Muscle layer of duodenum (tissue), 2 donors: ENCODE data around the gene TEX52.
A peak's percentile ranks its signal among the peaks of the same experiment; 100 is the strongest.

ENCODE experiments used
- H3K27ac ChIP-seq: one replicate; pipeline ENCODE4 v1.7.0; 2013; ENCODE audit warnings: mild to moderate bottlenecking, low read length
- H3K27me3 ChIP-seq: one replicate; pipeline ENCODE4 v1.7.0; 2013; ENCODE audit warnings: low read depth, mild to moderate bottlenecking, control low read depth, low read length
- H3K36me3 ChIP-seq, 2 donors: one replicate each; pipeline ENCODE4 v1.7.0; 2013; ENCODE audit warnings: low read length in 2 of 2, control low read depth in 1 of 2, mild to moderate bottlenecking in 1 of 2; ENCODE audit not compliant: insufficient read depth in 2 of 2, control insufficient read depth in 1 of 2
- H3K4me1 ChIP-seq, 2 donors: one replicate each; pipeline ENCODE4 v1.7.0; 2013; ENCODE audit warnings: low read length in 2 of 2, mild to moderate bottlenecking in 2 of 2, control low read depth in 1 of 2, moderate library complexity in 1 of 2; ENCODE audit not compliant: insufficient read depth in 2 of 2, control insufficient read depth in 1 of 2
- H3K4me3 ChIP-seq, 2 donors: one replicate each; pipeline ENCODE4 v1.7.0; 2013; ENCODE audit warnings: low read length in 2 of 2, low read depth in 1 of 2, mild to moderate bottlenecking in 1 of 2
- H3K9me3 ChIP-seq, 2 donors: one replicate each; pipeline ENCODE4 v1.7.0; 2013; ENCODE audit warnings: low read length in 2 of 2, control low read depth in 1 of 2, mild to moderate bottlenecking in 1 of 2; ENCODE audit not compliant: control insufficient read depth in 1 of 2
- donor health status: healthy.

Gene TEX52

DNA sequence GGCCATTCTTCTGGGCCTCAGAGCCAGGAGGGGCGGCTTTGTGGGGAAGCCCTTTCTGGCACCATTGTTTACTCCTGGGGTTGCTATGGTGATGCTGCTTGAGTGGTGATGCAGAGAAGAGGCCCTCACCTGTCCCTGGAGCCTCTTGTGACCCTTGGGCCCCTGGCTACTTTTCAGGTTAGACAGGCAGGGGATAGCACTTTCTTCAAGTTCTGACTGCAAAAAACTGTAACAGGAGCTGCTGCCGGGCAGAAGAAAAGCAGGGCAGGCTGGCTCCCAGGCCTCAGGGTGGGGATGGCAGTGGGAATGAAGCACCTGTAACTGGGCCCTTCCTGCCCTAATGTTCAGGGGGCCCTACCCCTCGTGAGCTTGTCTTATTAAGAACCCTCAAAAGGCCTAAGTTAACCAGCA lies at the start of gene TEX52:
Gene TEX52 (minus strand): TSS at position 19 of the 411 bp plus-strand sequence. CDS start 13 bp downstream, at position 6.
- Histone ChIP-seq H3K4me3 (no peak within 1 kb of the TSS), H3K27me3 (no peaks in the 10 kb centered on the region), H3K4me1 (no peaks in the 10 kb centered on the region), H3K36me3 (no peaks in the 10 kb centered on the region), H3K9me3 (no peaks in the 10 kb centered on the region), H3K27ac (no peak within 1 kb of the TSS)

DNA sequence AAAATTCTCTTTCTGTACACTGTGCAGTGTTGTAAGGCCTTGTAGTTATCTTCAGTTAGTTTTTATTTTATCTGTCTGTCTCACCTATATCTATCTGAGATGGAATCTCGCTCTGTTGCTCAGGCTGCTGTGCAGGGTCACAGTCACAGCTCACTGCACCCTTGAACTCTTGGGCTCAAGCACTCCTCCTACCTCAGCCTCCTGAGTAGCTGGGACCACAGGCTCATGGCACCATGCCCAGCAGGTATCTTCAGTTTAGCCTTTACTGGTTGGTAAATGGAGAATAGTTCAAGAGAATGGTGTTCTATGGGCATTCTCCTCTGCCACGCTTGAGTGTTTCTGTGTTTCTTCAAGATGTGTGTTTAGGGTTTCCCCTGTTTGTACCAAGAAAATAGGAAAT lies 47.4 kb upstream of the TEX52 start:
- no peaks in the 10 kb centered on the region for H3K9me3 ChIP-seq
- no peak overlapping the region for H3K27ac ChIP-seq
- no peaks in the 10 kb centered on the region for H3K27me3 ChIP-seq
- no peak overlapping the region for H3K4me3 ChIP-seq
- H3K36me3 ChIP-seq = no peaks in the 10 kb centered on the region
- peaks cover 0 to 7% of the 10 kb centered on the region in 2 donors for H3K4me1 ChIP-seq

- Histone ChIP-seq H3K27me3 (no peaks in the 10 kb centered on the region), H3K4me3 (no peak overlapping the region), H3K9me3 (no peaks in the 10 kb centered on the region), H3K4me1 (peaks cover 0 to 7% of the 10 kb centered on the region in 2 donors), H3K36me3 (no peaks in the 10 kb centered on the region), H3K27ac (no peak overlapping the region)
Measured at GRCh38 chr12:2902272-2902880, 45.5 kb upstream of the TEX52 start.

DNA sequence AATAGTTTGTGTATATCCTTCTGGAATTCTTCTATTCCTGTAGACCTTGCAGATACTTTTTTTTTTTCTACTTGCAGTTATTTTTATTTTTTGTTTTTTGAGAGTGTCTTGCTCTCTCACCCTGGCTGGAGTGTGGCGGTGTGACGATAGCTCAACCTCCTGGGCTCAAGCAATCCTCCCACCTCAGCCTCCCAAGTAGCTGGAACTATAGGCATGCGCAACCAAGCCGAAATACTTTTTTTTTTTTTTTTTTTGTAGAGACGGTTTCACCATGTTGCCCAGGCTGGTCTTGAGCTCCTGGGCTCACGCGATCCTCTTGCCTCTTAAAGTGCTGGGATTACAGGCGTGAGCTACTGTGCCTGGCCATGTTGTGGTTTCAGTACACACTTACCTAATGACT lies 43.8 kb upstream of the TEX52 start:
- H3K27me3 ChIP-seq = no peaks in the 10 kb centered on the region
- no peak overlapping the region for H3K27ac ChIP-seq

DNA sequence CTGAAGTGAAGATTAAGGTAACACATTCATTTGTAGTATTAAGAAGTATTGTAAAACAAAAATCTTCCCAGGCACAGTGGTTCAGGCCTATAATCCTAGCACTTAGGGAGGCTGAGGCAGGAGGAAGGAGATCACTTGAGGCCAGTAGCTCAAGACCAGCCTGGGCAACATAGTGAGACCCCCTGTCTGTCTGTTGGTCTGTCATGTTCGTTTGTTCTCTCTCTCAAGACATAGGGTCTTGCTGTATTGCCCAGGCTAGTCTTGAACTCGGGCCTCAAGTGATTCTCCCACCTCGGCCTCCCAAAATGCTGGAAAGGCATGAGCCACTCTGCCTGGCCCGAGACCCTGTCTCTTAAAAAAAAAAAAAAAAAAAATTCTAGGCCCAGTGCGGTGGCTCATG lies 40.6 kb upstream of the TEX52 start:
- Histone ChIP-seq H3K27ac (no peak overlapping the region), H3K9me3 (no peaks in the 10 kb centered on the region), H3K36me3 (no peaks in the 10 kb centered on the region), H3K4me1 (peaks cover 0 to 14% of the 10 kb centered on the region in 2 donors), H3K4me3 (no peak overlapping the region), H3K27me3 (no peaks in the 10 kb centered on the region)

More for the DNA sequence above, 43.8 kb upstream of the TEX52 start:
- Histone ChIP-seq H3K4me1 (peaks cover 0 to 7% of the 10 kb centered on the region in 2 donors), H3K4me3 (no peak overlapping the region), H3K9me3 (no peaks in the 10 kb centered on the region), H3K36me3 (no peaks in the 10 kb centered on the region)

- Histone ChIP-seq H3K36me3 (peaks cover 0 to 5% of the 10 kb centered on the region in 2 donors), H3K27ac (peak overlapping the region; percentile 6), H3K9me3 (no peaks in the 10 kb centered on the region), H3K4me1 (peaks cover 0 to 7% of the 10 kb centered on the region in 2 donors), H3K4me3 (no peak overlapping the region), H3K27me3 (no peaks in the 10 kb centered on the region)
Measured at GRCh38 chr12:2895511-2895910, 38.7 kb upstream of the TEX52 start.

GRCh38 chr12:2895051-2895451 lies 38.2 kb upstream of the TEX52 start:
- Histone ChIP-seq H3K27ac (peak overlapping the region; percentile 6), H3K9me3 (no peaks in the 10 kb centered on the region), H3K36me3 (peaks cover 0 to 5% of the 10 kb centered on the region in 2 donors), H3K27me3 (no peaks in the 10 kb centered on the region), H3K4me3 (no peak overlapping the region), H3K4me1 (peaks cover 0 to 7% of the 10 kb centered on the region in 2 donors)

DNA sequence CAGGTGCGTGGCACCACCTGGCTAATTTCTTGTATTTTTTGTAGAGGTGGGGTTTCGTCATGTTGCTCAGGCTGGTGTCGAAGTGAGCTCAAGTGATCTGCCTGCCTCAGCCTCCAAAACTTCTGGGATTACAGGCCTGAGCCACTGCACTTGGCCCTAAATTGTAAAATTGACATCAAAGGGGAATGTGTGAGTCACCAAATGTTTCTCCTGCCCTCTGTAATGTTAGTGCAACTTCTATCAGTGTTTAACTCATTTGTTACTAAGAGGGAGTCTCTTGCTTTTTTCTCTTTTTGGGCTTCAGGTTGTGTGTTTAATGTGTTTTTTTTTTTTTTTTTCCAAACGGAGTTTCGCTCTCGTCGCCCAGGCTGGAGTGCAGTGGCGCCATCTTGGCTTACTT lies 36.2 kb upstream of the TEX52 start:
- Histone ChIP-seq H3K36me3 (peaks cover 0 to 5% of the 10 kb centered on the region in 2 donors), H3K27me3 (no peaks in the 10 kb centered on the region), H3K9me3 (no peaks in the 10 kb centered on the region), H3K27ac (no peak overlapping the region), H3K4me3 (no peak overlapping the region), H3K4me1 (peaks cover 0 to 7% of the 10 kb centered on the region in 2 donors)

DNA sequence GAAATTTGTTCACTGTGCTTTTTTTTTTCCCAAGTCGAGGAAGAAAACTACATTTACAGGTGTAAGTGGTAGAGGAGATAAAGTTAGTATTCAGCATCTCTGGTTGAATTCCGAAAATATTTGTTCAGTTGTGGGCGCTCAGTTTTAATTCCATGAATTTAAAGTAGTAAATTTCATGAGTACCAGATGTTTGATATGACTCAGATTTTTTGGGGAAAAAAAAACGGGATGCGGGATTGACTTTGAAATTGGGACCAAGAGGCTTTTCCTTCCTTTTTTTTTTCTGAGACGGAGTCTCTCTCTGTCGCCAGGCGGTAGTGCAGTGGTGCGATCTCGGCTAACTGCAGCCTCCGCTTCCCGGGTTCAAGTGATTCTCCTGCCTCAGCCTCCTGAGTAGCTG lies 35.4 kb upstream of the TEX52 start:
- H3K9me3 ChIP-seq = no peaks in the 10 kb centered on the region
- no peak overlapping the region for H3K27ac ChIP-seq
- H3K4me3 ChIP-seq = peak overlapping the region in 1 of 2 donors; percentile 80
- H3K4me1 ChIP-seq = peaks cover 0 to 7% of the 10 kb centered on the region in 2 donors
- no peaks in the 10 kb centered on the region for H3K27me3 ChIP-seq
- peaks cover 0 to 5% of the 10 kb centered on the region in 2 donors for H3K36me3 ChIP-seq

DNA sequence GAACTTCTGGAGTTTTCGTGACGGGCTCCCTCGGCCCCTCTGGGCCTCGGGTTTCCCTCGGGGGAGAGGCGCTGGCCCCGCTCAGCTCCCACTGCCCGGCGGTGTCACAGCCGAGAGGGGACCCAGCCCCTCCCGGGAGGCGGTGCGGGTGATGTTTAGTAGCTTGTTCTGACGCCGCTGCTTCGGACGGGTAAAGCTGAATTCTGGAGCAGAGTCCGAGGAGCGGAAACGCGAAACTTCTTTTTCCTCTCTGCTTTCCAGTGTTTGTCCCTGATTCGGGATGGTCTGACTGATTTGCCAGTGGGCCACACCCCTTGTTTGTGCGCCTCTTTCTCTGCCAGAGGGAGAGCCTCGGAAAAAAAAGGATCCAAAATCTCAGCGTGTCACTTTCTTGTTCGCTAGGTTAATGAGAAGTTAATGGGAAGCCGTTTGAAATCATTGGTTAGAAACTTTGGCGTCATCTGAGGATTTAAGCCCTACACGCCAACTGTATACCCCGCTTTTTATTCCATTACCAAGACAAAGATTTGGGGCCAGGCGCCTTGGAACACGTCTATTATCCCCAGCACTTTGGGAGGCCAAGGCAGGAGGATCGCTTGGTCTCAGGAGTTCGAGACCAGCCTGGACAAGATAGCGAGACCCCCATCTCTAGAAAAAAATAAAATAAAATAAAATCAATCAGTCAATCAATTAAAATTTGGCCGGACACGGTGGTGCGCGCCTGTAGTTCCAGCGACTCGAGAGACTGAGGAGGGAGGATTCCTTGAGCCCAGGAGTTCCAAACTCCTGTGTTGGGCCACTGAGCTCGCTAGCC lies 34.6 kb upstream of the TEX52 start:
- Histone ChIP-seq H3K36me3 (peaks cover 0 to 5% of the 10 kb centered on the region in 2 donors), H3K27me3 (no peaks in the 10 kb centered on the region), H3K27ac (peak overlapping the region; percentile 92), H3K4me3 (peak overlapping the region; percentile 80 to 90), H3K4me1 (peaks cover 0 to 7% of the 10 kb centered on the region in 2 donors), H3K9me3 (no peaks in the 10 kb centered on the region)

DNA sequence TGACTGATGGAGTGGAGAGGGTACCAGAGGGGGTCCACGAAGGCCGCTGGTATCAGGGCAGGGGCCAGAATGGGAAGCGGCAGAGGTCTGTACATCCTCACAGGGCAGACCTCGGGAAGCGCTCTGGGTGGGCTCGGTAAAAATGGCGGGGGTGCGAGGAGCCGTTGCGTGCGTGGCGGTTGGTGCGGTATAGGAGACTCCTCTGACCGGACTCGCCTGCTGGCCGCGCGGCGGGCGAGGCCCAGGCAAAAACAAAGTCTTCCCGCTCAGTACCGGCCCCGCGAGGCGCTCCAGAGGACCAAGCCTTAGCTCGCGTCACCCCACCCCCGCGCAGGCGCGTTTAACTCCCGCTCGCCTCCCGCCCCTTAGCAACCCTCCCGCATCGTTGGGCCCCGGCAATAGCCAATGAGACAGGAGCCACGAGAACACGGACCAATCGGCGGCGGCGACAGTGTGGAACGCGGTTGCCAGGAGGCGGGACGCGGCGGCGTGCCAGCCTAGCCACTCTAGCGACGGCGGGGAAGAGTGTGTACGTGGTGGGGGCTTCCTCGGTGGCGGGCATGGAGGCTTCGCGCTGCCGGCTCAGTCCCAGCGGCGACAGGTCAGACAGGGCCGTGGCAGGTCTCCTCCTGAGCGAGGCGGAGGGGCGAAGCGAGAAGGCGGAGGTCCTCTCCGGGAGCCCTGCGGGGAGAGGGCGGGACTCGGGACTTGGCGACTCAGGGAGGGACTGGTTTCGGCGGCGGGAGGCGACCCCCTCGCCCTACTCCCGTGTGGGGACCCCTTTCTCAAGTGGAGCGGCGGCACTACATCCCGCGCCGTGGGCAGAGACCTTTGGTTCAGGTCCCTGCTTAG lies 33.8 kb upstream of the TEX52 start, which contains the start of gene TULP3:
Gene TULP3 (plus strand): TSS at position 504 of the 852 bp plus-strand sequence. CDS start 57 bp downstream, at position 561.
- Histone ChIP-seq H3K27me3 (no peaks in the 10 kb centered on the region), H3K27ac (peak within 1 kb of the TSS; percentile 92), H3K4me3 (peak within 1 kb of the TSS; percentile 80 to 90), H3K9me3 (no peaks in the 10 kb centered on the region), H3K4me1 (peaks cover 0 to 7% of the 10 kb centered on the region in 2 donors), H3K36me3 (peaks cover 0 to 5% of the 10 kb centered on the region in 2 donors)
